ENCODE measurements around the gene ASPSCR1. TPM values are rescaled to one million over a fixed set of nuclear protein-coding genes. Genes with fewer than 3 reads are reported as not detected.
A peak's percentile ranks its signal among the peaks of the same experiment; 100 is the strongest.

ASPSCR1 gene
- total RNA-seq, 1 donor from 2014 or later, result 45.4 TPM

DNA sequence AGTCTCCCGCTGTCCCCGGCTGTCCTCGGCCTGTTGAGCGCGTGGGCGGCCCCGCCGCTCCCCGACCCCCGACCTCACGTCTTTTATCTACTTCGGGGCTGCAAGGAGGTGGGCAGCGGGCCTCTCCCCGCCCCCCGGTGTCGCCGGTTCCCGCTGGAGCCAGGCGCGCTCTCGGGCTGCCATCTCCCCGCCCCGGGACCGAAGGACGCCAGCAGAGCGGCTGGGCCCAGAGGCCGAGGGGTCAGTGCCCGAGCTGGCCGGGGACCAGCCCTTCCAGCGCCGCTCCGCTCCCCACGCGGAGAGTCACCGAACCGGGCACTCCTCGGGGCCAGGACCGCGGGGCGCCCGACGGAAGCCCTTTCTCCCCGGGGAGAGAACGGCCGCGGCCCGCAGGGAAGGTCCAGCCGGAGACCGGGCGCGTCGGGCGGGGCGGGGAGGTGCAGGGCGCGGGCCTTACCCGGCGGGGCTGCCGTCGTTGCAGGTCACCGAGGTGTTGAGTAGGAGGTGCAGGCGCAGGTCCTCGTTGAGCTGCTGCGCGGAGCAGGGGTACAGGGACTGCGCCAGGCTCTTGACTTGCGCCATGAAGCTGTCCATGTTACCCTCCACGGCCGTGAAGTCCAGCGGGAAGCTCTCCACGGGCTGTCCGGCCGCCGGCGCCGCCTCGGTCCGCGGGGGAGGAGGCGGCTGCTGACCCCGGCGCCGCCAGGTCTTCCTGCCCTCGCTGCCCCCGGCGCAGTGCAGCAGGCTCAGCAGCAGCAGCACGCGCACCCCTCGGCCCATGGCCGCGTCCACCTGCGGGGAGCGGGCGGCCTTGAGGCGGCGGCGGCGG lies 17.1 kb upstream of the ASPSCR1 start:
- DNase-seq (ENCODE audit: low spot score), result no peak

DNA sequence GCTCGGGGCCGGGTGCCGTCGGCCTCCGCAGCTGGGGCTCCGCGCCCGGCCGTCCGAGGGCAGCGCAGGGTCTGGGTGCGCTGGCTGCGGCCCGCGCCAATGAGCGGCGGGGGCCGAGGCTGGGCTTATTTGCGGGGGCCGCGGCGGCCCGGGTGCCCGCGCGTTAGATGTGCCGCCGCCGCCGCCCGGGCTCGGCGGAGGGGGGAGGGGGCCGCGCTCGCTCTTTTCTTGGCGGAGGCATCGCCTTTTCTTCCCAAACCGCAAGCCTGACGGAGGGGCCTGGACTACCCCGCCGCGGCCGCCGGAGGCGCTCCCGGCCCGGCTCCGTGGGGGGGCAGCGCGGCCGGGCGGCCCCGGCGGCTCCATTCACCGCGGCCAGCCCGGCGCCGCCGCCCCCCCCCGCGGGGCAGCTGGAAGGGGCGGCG lies 16.3 kb upstream of the ASPSCR1 start, which contains the start of gene NOTUM:
Gene NOTUM (minus strand): TSS at position 101 of the 425 bp plus-strand sequence. CDS start 278 bp downstream, outside the sequence.
- no peak for DNase-seq (ENCODE audit: low spot score)

GRCh38 chr17:81961521-81962498 lies 15.6 kb upstream of the ASPSCR1 start:
- no peak for DNase-seq (ENCODE audit: low spot score)

DNA sequence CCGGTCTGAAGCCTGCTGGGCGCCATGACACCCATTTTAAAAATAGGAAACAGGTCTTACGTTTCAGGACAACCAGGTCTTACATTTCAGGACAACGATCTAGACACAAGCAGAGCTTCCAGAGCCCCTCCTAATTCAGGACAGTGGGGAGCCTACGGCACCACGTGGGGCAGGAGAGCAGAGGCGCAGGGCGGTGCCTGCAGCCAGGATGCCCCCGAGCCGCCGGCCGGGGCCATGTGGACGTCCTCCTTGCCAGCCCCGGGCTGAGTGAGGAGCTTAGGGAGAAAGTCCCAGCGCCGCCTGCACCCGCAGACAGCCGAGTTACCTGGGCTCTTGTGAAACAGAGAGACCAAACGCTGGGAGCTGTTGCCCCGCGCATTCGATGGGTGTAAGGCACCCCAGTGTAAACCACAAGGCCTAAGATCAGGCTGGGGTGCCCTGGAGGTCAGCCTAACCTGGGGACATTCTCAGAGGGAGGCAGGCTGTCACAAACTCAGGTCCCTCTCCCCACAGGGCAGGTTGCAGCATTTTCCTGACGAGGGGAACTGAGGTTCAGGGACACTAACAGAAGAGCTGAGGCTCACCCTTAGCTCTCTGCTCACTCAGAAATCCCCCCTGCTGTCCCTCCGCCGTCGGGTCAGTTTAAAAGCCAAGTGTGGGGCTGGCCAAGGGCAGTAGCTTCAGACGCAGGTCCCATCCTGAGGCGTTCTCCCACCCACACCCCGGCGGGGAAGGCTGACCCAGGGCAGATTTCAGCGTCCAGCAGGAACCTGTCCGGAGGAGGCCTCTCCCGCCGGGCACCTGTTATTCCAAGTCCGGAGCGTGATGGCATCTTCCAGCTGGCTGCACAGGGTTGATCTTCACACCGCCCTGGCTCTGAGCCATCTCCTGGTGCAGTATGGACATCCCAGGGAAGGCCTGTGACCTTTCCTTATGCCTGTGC lies 14.7 kb upstream of the ASPSCR1 start:
- no peak for DNase-seq (ENCODE audit: low spot score)

GRCh38 chr17:81964081-81964849 lies 13.2 kb upstream of the ASPSCR1 start:
- no peak for DNase-seq (ENCODE audit: low spot score)

DNA sequence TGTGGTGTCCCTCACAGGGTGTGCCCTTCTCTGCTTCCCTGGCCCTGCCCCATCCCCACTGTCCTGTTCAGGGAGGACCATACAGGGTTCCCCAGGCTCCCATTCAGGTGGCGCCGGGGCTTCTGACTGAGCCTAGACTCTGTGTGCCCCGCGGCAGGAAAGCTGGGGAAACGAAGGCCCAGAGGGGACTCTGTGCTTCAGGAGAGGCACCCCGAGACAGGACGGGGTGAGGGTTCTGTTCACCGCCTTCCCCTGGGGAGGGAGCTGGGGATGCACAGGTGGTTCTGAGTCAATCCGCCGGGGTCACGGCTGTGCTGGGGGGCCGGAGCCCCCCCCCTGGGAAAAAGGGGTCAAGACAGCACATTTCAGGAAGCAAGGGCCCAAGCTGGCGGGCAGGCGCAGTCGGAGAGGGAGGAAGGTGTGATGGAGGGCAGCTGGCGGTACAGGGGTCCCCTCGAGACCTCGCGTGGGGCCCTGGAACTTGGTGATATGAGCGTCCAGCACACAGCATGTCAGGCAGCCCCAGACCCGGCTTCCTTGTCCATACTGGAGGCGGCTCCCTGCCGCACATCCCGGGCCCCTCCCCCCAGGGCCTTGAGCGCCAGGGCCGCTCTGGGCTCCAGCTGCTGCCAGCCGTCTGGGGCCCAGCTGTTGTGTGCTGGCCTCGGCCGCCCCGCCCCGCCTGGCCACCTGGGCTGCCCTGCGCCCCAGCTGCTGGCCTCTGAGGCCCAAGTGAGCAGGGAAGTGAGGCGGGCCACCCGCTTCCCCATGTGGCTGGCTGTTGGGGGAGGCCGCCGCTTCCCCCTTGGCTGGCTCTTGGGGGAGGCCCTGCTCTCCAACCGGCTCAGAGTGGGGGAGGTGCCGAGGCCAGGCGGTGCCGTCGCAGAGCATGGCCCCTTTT lies 10.8 kb upstream of the ASPSCR1 start:
- DNase-seq (ENCODE audit: low spot score), result peak; percentile 25

GRCh38 chr17:81967244-81967532 lies 10.2 kb upstream of the ASPSCR1 start:
- DNase-seq (ENCODE audit: low spot score), result no peak

- DNase-seq (ENCODE audit: low spot score), result peak; percentile 78
These were observed 9.7 kb upstream of the ASPSCR1 start for GRCh38 chr17:81967533-81968395.

- DNase-seq (ENCODE audit: low spot score), result no peak
These were observed 9.1 kb upstream of the ASPSCR1 start for GRCh38 chr17:81968396-81968745.

DNA sequence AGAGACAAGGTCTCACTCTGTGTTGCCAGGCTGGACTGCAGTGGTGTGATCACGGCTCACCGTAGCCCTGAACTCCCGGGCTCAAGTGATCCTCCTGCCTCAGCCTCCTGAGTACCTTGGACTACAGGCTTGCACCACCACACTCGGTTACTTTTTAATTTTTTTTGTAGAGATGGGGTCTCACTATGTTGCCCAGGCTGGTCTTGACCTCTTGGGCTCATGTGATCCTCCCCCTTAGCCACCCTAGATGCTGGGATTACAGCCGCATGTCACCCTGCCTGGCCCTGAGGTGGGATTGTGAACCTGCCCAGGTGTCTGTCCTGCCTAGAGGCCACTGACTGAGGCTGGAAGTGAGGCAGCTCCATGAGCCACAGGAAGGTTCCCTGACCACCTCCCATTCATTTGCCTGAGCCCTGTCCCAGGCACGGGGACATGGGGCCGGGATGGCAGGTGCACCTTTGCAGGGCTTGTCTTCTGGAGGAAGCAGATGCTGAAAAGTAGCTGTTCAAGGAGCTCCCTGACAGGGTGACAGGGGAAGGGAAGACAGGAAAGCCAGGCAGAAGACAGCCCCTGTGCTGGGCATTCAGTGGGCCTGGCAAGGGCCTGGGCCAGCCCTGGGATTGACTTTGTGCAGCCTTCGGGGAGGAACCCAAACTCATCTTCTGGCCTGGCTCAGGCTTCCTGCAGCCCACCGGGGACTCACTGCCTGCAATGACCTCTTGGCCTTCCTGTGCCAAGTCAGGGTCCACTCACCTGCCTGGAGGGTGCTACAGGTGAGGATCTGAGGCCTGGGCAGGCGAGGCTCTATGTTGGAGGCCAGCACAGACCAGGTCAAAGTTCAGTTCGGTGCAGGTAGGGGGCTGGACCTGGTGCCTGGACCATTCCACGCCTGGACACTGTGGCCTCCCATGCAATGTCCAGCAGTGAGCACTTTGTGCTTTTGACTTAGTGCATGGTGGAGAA lies 8.3 kb upstream of the ASPSCR1 start:
- no peak for DNase-seq (ENCODE audit: low spot score)

GRCh38 chr17:81973432-81973831 lies 4.0 kb upstream of the ASPSCR1 start:
- no peak for DNase-seq (ENCODE audit: low spot score)

GRCh38 chr17:81976332-81977210 lies 858 bp upstream of the ASPSCR1 start:
- no peak for DNase-seq (ENCODE audit: low spot score)

DNA sequence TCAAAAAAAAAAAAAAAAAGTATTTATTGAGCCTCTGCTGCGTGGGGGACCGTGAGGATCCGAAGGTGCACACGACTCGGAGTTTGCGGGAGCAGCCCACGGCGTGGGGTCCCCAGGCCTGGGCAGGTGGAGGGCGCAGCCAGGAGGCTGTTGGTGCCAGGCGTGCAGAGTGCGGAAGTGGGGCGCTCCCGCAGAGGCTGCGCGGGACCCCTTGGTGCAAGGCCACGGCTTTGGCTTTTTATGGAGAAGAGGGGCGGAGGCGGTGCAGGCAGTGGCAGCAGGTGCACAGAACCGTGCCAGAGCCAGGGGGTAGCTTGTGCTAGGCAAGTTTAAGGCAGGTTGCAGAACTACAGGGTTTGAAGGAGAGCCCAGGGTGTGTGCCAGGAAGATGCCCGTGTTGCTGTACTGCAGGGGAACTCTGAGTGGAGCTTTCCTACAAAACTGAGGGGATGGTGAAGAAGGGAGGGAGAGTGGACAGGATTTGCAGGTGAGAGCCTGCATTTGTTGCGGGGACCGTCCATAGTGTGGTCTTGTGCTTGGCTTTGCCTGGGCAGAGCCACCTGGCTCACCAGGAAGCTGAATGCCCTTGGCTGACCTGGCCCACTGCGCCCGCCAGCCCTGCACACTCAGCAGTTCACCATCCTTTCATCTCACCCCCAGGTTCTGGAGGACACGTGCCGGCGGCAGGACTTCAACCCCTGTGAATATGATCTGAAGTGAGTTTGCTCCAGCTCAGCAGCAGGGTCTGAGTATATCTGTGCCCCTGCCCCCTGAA lies 1.3 kb downstream of the ASPSCR1 start:
- no peak for DNase-seq (ENCODE audit: low spot score)

- no peak for DNase-seq (ENCODE audit: low spot score)
These were observed 2.7 kb downstream of the ASPSCR1 start for GRCh38 chr17:81980122-81980521.

GRCh38 chr17:81980707-81981343 lies 3.4 kb downstream of the ASPSCR1 start:
- no peak for DNase-seq (ENCODE audit: low spot score)
